HFFc6 (cell line): Measurements from ENCODE around the gene CFAP100. TPM values are rescaled to one million over a fixed set of nuclear protein-coding genes. Genes with fewer than 3 reads are reported as not detected.

ENCODE experiments used
- DNase-seq: peaks from one replicate; pipeline ENCODE4 v3.0.0-alpha.2; 2018
- H3K27ac Mint-ChIP-seq: 2 replicates; pipeline ENCODE4 v1.8.0; 2020; ENCODE audit warnings: mild to moderate bottlenecking, mixed read lengths
- H3K27me3 Mint-ChIP-seq: 2 replicates; pipeline ENCODE4 v1.8.0; 2021; ENCODE audit warnings: mild to moderate bottlenecking, moderate library complexity, mixed read lengths; ENCODE audit not compliant: insufficient read depth
- H3K36me3 Mint-ChIP-seq: 2 replicates; pipeline ENCODE4 v1.8.0; 2021; ENCODE audit warnings: low read depth, mixed read lengths
- H3K4me1 Mint-ChIP-seq: 2 replicates; pipeline ENCODE4 v1.8.0; 2020; ENCODE audit warnings: low read depth, mixed read lengths
- H3K4me3 Mint-ChIP-seq: 2 replicates; pipeline ENCODE4 v1.8.0; 2020; ENCODE audit warnings: mild to moderate bottlenecking, moderate library complexity, mixed read lengths
- H3K9me3 Mint-ChIP-seq: 2 replicates; pipeline ENCODE4 v1.8.0; 2020; ENCODE audit warnings: mild to moderate bottlenecking, mixed read lengths
- CTCF ChIP-seq: fragments of 200-600 bp; sonication (generic); IDR thresholded peaks from 2 replicates; pipeline ENCODE4 v1.5.0; 2021; ENCODE audit warnings: antibody characterized with exemption, mild to moderate bottlenecking
- total RNA-seq, 6 experiments: library from RNA; stranded (reverse); fragmentation: NEBNext Ultra II Directional; extraction: Animal tissue kit (Norgen Biotek cat#: 25700); gene quantifications; 2 replicates in 1 of 6; 3 replicates in 5 of 6; pipeline ENCODE4 v1.2.3, GENCODE V29; 2021

The CFAP100 gene
- total RNA-seq, 6 experiments from 2014 or later = not detected

DNA sequence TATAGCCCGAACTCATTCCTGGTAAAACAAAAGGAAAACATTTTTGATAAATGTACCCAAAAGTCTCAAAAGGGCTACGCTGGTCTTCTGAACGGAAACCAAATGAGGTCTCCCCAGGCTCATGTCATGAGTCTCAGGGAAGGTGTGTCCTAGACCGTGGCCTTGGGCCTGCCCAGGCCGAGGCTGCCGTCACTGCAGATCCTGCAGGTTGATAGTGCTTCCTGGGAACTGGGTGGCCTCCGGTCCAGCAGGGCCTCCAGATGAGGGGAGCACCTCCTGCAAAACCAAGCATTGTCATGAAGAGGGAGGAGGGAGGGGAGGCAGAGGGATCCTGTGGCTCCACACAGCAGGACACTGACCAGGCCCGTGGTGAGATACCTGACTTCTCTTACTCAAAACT, 43.5 kb downstream of the CFAP100 start:
- no peak overlapping the region for H3K27ac Mint-ChIP-seq
- H3K36me3 Mint-ChIP-seq = peaks cover 9% of the 10 kb centered on the region; the same call in 1 of the 2 replicates
- H3K27me3 Mint-ChIP-seq = no peaks in the 10 kb centered on the region; the same call in 1 of the 2 replicates
- no peaks in the 10 kb centered on the region for H3K4me1 Mint-ChIP-seq
- TF ChIP-seq CTCF = no peak
- H3K9me3 Mint-ChIP-seq = no peaks in the 10 kb centered on the region
- no peak overlapping the region for H3K4me3 Mint-ChIP-seq
- no peak for DNase-seq

- no peaks in the 10 kb centered on the region for H3K4me1 Mint-ChIP-seq
- H3K27me3 Mint-ChIP-seq = no peaks in the 10 kb centered on the region; the same call in 1 of the 2 replicates
- TF ChIP-seq CTCF = no peak
- DNase-seq = no peak
- peaks cover 9% of the 10 kb centered on the region; the same call in 1 of the 2 replicates for H3K36me3 Mint-ChIP-seq
- H3K27ac Mint-ChIP-seq = no peak overlapping the region
- H3K4me3 Mint-ChIP-seq = no peak overlapping the region
- no peaks in the 10 kb centered on the region for H3K9me3 Mint-ChIP-seq
Measured at GRCh38 chr3:126438746-126439145, 44.0 kb downstream of the CFAP100 start.

GRCh38 chr3:126439346-126439967, 44.7 kb downstream of the CFAP100 start:
- no peak for DNase-seq
- no peaks in the 10 kb centered on the region; the same call in 1 of the 2 replicates for H3K27me3 Mint-ChIP-seq
- no peak for TF ChIP-seq CTCF
- peaks cover 9% of the 10 kb centered on the region; the same call in 1 of the 2 replicates for H3K36me3 Mint-ChIP-seq
- no peak overlapping the region for H3K27ac Mint-ChIP-seq
- no peak overlapping the region for H3K4me3 Mint-ChIP-seq
- no peaks in the 10 kb centered on the region for H3K9me3 Mint-ChIP-seq
- no peaks in the 10 kb centered on the region for H3K4me1 Mint-ChIP-seq

DNA sequence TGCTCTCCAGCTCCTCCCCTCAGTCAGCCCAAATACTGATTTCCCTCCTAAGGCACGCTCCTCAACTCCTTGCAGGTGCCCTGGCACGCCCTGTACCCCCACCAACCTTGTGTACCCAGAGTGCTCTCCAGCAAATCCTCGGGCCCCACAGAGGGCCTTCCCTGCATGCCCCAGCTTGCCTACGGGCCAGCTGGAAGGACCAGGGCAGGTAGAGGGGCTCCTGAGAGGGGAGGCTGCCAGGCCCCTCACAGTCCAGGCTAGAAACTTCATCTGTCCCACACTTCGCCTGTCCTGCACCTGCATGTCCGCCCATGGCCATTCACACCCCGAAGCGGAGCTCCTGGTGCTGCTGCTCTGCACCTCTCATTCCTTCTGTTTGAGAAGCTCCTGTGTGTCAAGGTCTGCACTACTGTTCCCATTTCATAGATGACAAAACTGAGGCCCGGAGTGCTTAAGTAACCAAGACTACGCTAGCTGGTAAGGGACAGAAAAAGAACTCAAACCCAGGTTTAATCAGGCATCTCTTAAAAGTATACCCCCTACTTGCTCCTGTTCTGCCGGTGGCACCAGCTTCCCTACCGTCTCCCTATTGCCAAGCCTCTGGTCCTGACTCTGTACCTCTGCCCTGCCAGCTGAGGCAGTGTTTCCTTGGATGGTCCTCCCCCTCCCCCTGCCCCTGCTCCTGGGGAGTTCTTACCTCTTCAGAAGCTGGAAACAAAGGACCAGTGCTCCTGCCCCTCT, 45.4 kb downstream of the CFAP100 start:
- Mint-ChIP-seq H3K4me3 (no peak overlapping the region), H3K36me3 (peaks cover 9% of the 10 kb centered on the region; the same call in 1 of the 2 replicates)

DNA sequence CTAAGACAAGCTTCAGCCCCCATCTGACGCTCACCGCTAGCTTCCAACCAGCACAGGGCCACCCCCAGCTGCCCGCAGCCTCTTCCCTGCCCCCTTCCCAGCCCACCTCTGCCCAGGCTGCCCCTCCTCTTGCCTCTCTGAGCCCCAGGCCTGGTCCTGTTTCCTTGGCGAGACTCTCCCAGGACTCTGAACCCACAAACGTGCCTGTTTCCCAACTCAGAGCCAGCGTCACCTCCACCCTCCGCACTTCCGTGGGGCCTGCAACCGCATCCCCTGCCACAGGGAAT, 45.9 kb downstream of the CFAP100 start:
- H3K4me3 Mint-ChIP-seq = no peak overlapping the region
- no peaks in the 10 kb centered on the region for H3K4me1 Mint-ChIP-seq
- no peaks in the 10 kb centered on the region for H3K9me3 Mint-ChIP-seq
- TF ChIP-seq CTCF = no peak
- no peak for DNase-seq
- H3K36me3 Mint-ChIP-seq = peaks cover 9% of the 10 kb centered on the region; the same call in 1 of the 2 replicates
- H3K27ac Mint-ChIP-seq = no peak overlapping the region
- H3K27me3 Mint-ChIP-seq = no peaks in the 10 kb centered on the region

More for the DNA sequence above, 45.4 kb downstream of the CFAP100 start:
- no peaks in the 10 kb centered on the region for H3K27me3 Mint-ChIP-seq
- DNase-seq = no peak
- no peak for TF ChIP-seq CTCF
- H3K27ac Mint-ChIP-seq = no peak overlapping the region
- H3K4me1 Mint-ChIP-seq = no peaks in the 10 kb centered on the region
- H3K9me3 Mint-ChIP-seq = no peaks in the 10 kb centered on the region
